Ishikawa (cell line): ENCODE results near the gene ARHGAP19.

Experiments
- CEBPB ChIP-seq: IDR thresholded peaks from 2 replicates; pipeline ENCODE4 v1.6.1; 2012
- EGR1 ChIP-seq: IDR thresholded peaks from 2 replicates; pipeline ENCODE4 v1.6.1; 2012
- EP300 ChIP-seq: IDR thresholded peaks from 2 replicates; pipeline ENCODE4 v1.6.1; 2012; ENCODE audit warnings: borderline replicate concordance
- FOXM1 ChIP-seq: IDR thresholded peaks from 2 replicates; pipeline ENCODE4 v1.6.1; 2012; ENCODE audit warnings: low read depth, borderline replicate concordance
- RAD21 ChIP-seq: IDR thresholded peaks from 2 replicates; pipeline ENCODE4 v1.6.1; 2012; ENCODE audit warnings: low read depth
- TCF12 ChIP-seq: IDR thresholded peaks from 2 replicates; pipeline ENCODE4 v1.6.1; 2012; ENCODE audit warnings: low read depth
- TEAD4 ChIP-seq: IDR thresholded peaks from 2 replicates; pipeline ENCODE4 v1.6.1; 2012
- USF1 ChIP-seq: IDR thresholded peaks from 2 replicates; pipeline ENCODE4 v1.6.1; 2012
- ZBTB7A ChIP-seq: IDR thresholded peaks from 2 replicates; pipeline ENCODE4 v1.6.1; 2012; ENCODE audit warnings: low read depth
- TF ChIP-seq, protein P1 (sequence below): IDR thresholded peaks from 2 replicates; pipeline ENCODE4 v1.6.1; 2012

DNA sequence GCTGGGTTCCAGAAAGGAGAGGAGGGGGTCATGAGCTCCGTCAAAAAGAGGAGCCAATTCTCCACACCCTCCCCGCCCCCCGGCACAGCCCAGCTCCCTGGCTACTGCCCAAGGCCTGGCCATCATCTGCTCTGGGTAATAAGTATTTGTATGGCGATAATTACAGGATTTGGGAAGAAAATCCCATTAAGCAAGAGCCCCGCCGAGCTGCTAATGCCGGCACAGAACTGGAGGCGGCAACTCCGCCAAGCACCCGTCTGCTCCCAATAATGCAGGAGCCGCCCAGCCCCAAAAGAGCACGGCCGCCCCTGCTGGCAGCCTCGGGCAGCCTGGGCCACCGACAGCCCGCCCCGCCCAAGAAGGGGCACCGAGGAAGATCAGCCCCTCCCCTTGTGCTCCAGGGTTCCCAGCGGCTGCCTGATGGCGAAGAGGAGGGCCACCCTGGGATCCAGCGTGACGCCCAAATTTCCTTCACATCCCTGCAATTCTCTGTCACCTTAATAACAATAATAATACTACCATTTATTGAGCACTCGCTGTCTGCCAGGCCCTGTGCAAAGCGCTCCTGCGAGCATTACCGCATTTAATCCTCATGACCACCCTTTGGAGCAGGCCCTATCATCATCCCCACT, 112.6 kb downstream of the ARHGAP19 start:
- TF ChIP-seq EGR1 (no peak), USF1 (no peak), EP300 (no peak), FOXM1 (no peak), TEAD4 (no peak), RAD21 (peak; percentile 65), CEBPB (no peak), TCF12 (no peak), ZBTB7A (no peak)
- TF ChIP-seq, protein P1, sequence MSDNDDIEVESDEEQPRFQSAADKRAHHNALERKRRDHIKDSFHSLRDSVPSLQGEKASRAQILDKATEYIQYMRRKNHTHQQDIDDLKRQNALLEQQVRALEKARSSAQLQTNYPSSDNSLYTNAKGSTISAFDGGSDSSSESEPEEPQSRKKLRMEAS: no peak
